HG03571 (cell line): ENCODE data around the gene IGSF3.
"Not testable (repeated sequence)": the region's sequence is repeated elsewhere in the genome, so short reads cannot be mapped to it uniquely, and the experiment has no call there.

Experiments
- ATAC-seq: cut with Tn5 transposase; IDR thresholded peaks from one replicate; pipeline ENCODE4 v1.9.1; 2021; ENCODE audit not compliant: unreplicated experiment

IGSF3 gene

DNA sequence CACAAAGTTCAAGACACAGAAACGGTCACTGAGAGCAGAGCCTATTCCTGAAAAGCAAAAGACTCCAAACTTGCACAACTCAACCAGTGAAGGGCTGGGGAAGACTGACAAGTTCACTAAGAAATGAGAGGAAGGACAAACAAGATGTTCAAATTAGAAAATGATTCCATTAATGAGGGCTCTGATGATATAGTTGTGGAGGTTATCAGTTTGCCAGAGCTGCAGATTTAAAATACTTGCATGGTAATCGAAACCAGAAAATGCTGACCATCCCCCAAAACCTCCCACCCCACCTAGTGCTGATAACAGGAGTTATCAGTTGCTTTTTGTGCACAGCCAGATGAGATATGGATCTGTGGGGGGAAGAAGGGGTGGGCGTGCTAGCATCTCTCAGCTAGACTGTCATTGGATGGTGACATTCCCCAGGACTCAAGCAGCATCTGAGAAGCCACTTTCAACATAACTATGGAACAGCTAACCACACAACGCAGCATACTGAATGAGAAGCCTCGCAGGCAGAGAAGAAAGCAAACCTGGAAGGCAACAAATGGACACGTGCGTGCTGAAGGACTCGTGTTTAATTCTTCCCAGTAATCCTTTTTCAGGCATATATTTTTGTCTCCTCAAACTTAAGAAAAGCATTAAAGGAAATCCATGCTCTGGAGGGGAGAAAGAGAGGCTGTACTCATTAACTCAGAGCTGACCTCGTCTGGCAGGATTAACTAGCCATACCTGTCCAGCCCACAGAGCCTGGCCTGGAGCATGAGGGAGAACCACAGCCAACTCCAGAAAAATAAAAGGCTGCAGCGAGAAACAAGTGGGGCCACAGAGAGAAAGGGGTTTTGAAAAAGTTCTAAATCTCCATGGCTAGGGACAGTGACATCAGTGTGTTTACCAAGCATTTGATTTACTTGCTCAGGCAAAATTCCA, 35.3 kb downstream of the IGSF3 start:
- ATAC-seq = not testable (repeated sequence)

DNA sequence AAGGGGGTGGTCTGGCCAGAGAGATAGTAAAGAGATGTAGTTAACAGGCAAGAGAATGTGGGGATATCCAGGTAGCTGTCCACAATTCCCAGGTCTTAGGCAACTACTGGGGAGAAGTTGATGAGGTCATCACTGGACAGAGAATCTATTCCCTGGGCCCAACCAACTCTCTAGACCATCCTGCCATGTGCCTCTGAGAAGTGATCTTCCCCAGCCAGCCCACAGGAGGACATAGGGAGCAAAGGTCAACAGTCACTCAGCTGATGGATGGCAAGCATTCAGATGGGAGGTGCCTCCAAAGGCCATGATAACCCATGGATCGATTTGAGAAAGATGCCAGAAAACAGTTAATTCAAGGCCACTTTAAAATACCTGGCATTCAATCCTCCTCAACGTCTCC, 36.0 kb downstream of the IGSF3 start:
- ATAC-seq = not testable (repeated sequence)

DNA sequence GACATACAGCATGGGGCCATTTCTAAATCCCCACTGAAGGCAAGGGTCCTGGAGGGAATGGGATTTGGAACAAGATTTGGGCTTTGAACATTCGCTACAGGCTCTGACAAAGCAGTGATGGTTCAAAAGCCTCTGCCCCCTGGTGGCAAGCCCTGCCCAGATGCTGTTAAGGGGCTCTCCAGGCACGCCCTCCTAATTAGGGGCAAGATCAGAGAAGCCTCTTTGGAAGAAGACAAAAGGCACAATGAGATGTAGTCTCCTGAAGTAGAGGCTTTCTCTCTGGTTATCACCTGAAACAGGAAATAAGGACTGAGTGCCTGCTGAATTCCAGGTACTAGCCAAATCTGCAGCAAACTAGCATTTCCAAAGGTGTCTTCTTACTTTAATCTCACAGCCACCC, 37.5 kb downstream of the IGSF3 start:
- ATAC-seq = not testable (repeated sequence)

DNA sequence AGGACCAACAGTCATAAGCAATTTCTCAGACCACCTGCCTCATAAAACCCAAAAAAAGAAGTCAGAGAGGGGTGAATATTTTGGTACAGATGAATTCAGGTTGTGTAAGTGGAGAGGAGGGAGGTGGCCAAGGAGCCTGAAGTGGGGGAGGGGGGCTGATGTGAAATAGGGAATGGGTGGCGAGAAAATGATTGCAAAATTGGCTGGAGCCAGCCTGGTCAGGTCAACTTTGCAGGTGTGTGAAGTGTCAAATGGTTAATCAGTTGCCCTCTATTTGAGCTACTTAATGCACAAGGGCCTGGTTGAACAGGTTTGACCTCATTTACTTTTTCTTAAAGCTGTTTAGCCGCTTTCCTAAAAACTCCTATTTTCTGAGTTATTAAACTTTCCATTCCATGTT, 38.1 kb downstream of the IGSF3 start:
- ATAC-seq = not testable (repeated sequence)

DNA sequence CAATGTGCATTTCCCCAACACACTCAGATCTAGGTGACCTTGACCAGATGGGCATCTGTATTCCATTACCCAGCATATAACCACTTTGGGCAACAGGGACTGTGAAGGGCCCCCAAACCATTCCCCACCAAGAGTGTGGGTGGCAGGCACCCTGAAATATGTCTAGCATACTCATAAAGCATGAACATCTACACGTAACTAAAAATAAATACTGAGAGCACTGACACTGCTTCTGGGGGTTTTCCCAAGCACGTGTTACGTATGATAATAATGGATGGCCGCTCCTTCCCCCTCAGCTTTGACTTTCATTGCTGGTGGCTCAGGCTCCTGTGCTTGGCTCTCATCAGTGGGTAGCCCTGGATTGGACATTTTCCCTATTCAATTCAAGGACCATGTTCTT, 39.1 kb downstream of the IGSF3 start:
- no peak for ATAC-seq

DNA sequence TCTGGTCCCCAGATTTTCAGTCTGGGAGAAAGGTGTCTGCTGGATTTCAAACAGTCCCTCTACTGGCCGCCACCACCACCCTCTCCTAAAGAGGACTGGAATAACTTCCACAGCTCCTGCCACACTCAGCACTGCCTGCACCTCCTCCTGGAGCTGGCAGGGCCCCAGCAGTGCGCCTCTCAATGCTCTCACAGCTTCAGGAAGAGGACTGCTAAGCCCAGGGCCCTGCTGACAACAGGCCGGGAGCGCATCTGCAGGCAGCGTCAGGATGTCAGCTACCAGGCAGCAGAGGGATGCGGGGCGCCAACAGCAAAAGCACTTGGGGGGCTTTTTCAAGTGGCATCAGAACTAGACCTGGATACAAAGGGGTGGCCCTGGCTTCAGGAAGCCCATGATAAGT, 40.2 kb downstream of the IGSF3 start:
- not testable (repeated sequence) for ATAC-seq

DNA sequence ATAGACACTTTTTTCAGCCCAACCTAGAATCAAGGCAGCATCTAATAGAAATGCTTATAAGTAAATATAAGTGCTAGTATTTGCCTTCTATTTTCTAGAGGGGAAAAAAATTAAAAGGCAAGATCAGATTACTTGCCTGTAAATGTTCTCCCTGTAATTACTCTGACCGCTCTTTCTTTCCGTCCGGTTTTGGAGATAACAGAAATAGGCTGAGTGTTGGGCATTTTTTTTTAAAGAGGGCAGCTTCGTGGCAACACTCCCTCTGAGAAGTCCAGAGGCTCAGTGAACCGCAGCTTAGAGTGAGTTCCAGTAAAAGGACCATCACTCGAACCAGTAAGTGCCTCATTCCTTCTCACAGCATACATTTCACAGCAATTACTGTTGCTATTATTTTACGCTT, 40.6 kb downstream of the IGSF3 start:
- ATAC-seq = not testable (repeated sequence)

DNA sequence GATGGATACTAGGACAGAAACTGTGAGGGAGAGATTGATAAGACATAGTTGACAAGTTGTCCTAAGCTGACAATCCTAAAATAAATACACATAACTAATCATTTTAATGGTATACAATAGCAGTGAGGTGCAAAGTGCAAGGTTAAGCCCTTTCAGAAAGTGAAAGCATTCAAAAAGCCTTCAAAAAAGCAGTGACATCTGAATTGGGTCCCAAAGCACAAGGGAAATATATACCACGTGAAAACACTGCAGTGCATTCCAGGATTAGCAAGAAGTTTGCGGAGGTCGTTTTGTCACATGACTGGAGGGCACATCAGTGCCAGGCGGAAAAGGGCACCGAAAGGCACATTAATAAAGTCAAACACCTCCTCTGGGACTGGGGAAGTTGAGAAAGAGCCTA, 42.4 kb downstream of the IGSF3 start:
- ATAC-seq = not testable (repeated sequence)

DNA sequence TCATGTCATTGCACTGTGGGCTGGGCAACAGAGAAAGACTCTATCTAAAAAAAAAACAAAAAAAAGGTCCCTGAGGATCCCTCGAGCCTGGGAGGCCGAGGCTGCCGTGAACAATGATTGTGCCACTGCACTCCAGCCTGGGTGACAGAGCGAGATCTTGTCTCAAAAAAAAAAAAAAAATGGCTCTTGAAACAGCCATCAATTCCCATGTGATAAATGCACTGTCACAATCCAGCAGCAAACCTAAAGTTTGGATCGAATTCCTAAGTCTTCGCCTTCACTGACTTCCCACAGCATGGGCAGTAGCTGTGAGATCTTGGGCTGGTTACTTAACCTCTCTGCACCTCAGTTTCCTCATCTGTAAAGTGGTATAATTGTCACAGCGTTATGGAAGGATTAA, 43.5 kb downstream of the IGSF3 start:
- ATAC-seq = no peak

DNA sequence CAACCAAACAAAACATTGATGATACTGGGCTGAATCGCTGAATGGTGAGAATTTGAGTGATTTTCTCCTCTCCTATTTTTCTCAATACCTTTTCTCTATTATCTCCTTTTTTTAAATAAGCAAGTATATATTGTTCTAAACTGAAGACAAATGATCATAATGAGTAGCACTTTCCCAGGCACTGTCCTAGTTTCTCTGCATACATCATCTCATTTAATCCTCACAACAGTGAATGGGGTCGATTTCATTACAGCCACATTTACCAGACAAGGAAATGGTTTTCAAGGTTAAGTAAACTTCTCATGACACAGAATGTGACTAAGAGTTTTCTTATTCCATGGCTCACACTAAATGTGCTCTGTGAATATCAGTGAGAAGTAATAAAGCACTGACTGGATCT, 45.0 kb downstream of the IGSF3 start:
- ATAC-seq = not testable (repeated sequence)

DNA sequence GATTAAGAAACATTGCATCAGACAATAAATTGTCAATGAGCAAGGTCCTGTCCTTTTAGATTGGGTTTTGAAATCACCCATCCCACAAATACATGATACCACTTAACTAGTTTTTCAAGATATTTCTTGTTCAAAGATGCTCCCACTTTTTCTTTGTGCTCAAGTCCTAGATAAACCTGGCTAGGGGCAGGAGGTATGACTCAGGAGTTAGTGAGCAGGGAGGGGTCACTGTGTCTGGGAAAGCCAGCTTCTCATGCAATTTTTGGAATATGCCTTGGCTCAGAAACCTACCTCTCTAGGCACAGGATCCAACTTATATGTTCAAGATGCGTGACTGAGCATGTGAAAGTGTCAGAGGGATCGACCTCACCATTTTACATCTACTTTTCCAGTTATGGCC, 45.8 kb downstream of the IGSF3 start:
- not testable (repeated sequence) for ATAC-seq

DNA sequence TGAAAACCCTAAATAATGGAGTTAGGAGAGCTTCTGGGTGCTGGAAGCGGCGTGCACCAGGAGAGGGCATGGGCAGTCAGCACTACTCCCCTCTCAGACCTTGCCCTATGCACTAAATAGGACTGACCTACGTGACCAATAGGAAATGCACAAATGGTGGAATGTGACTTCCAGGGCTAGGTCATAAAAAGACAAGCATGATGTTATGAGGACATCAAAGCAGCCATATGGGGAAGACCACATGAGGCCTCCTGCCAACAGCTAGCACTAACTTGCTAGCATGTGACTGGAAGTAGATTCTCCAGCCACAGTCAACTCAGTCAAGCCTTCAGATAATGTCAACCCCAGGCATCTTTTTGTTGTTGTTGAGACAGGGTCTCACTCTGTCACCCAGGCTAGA, 47.1 kb downstream of the IGSF3 start:
- ATAC-seq = not testable (repeated sequence)

DNA sequence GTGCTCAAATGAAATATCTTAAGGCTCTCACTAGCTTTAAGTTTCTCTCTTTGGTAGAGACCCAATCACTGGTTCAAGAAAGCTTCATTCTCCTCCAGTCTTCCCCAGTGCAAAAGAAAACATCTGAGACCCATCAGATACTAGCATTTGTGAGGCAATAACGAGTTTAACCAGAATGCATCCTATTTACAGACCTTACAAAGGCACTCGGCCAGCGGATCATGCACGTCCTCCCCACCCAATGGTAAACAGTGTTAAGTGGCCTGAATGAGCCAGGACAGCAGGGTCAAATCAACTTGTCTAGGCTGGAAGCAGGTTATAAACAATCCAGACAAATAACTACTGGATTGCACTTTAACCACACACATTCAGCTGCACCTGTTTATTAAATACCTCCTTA, 48.4 kb downstream of the IGSF3 start:
- ATAC-seq = not testable (repeated sequence)

DNA sequence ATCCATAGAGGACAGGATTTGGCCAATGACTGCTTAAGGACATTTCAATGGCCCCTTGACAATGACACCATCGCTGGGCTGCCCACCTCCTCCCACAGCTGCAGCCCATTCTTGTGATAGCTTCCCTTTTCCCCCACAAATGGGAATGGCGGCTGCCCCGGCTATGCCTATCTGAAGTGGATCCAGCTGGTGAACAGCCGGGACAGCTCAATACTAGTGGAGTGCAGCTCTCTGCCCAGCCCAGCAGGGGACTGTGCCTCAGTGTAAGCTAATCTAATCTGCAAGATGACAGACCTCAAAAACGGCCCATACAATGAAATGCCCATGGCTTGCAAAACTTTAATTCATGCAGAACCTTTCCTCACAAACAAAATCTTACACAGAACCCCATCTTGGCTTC, 49.7 kb downstream of the IGSF3 start:
- not testable (repeated sequence) for ATAC-seq

DNA sequence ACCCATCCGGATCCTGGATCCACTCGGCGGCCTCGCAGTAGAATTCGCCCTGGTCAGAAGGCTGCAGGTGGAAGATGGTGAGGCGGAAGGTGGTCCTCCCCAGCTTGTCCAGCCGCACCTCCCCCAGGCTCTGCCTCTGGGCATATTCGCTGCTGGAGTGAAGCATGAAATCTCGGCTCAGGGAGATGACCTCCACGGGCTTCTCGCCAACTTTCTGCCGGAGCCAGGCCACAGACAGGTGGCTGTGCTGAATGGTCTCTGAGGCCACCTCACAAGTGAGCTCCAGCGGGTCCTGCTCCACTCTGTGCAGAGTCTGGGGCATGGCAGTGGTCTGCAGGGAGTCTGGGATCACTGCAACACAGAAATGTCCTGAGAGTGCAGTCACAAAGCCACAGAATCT, 53.7 kb downstream of the IGSF3 start:
- not testable (repeated sequence) for ATAC-seq

DNA sequence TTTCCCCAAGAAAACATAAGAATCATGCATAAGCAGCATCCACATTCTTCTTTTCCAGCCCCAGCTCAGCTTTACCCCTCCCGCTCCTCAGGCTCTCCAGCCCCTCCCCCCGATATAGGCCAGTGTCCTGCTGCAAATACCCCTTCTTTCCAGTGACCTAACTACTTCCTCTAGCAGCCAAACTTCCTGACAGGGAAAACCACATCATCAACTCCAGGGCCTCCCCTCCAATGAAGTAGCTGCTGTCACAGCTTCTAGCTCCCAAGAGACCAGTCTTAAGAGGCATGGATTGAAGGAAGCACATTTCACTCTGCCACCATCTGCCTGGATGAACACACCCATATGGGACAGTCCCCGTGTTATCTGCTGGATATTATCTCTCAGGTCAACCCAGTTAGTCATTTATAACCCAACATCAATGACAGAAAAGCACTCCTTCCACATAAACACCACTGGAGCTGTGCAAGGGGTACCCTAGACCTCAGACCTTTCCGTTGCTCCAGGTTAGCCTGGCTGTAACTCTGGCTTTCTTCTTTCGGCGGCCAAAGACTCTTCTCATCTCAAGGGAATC, 57.6 kb downstream of the IGSF3 start:
- not testable (repeated sequence) for ATAC-seq

DNA sequence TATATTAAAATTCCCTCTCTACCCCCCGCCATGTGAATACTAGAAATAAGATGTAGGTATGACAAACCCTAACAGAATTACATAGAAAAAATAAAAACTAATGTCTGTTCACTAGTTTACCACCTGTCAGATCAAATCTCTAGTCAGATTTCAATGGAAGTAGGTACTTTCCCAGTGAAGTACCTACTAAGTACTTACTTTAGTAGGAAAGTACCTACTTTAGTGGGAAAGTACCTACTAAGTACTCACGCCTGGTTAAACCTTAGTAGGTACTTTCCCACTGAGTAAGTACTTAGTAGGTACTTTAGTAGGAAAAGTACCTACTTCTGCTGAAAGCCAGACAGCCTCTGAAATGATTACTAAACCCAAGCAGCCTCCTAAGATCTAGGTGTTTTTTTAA, 58.7 kb downstream of the IGSF3 start:
- not testable (repeated sequence) for ATAC-seq

DNA sequence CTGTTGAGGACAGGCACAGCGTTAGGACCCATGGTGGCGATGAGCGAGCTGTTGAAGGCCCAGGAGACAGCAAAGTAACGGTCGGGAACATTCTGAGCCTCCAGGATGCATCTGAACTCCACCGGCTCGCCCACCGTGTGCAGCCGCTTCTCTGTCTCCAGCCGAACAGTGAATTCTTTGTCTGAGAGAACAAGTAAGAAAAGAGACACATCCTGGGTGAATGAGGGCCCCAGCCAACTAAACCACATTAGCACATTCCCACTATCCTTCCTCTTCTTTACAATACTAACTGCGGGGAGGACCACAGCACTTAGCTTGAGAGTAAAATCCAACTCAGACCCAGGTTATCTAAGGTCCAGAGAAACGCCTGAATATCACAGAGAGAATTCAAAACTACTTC, 59.4 kb downstream of the IGSF3 start:
- not testable (repeated sequence) for ATAC-seq

DNA sequence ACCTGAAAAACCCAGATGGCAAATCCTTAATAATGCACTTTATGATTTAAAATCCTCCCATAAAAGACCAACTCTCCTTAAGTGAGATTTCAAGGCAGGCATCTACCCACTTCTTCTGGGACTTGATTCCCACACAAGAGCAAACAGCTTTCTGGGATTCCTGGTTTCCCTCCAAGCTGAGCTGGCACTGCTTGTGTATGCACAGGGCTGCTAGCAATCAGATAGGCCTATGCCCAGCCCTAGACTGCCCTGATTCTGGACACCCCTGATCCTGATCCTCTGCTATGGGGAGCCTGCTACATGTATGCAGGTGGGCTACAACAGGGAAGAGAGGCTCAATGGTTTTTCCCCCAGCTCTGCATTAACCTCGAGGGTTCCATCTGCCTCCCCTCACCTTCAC, 60.1 kb downstream of the IGSF3 start:
- not testable (repeated sequence) for ATAC-seq

DNA sequence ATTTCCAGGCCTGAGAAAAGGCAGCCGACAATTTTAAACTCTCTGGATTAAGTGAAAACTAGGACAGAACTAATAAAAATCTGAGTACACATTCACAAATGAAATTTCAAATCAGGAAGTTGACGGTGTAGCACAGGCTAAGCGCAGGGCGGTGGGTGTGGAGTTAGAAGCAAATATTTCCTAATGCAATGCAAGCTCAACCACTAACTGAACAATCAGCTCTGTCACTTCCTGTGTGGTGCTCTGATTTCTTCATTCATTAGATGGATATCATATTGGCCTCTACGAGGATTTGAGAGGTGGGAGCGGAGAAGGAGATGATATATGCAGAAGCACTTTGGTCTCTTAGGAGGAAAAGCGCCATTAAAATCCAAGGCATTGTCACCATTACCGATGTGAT, 61.5 kb downstream of the IGSF3 start:
- ATAC-seq = not testable (repeated sequence)

DNA sequence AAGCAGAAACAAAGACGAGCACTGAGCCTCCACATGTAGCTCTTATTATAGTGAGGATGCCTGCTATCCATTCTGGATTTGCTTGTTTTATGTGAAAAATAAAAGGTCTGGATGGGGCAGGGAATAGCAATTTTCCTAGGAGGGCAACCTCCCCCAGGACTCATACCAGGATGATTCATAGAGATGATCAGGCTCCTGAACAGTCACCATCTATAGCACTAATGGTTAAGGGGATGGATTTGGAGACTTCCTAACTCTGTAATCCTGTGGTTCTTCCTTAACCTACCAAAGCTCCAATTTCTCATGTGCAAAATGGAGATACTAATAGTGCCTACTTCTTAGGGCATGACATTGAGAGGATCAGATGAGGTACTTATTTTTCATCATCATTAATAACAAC, 62.2 kb downstream of the IGSF3 start:
- no peak for ATAC-seq

DNA sequence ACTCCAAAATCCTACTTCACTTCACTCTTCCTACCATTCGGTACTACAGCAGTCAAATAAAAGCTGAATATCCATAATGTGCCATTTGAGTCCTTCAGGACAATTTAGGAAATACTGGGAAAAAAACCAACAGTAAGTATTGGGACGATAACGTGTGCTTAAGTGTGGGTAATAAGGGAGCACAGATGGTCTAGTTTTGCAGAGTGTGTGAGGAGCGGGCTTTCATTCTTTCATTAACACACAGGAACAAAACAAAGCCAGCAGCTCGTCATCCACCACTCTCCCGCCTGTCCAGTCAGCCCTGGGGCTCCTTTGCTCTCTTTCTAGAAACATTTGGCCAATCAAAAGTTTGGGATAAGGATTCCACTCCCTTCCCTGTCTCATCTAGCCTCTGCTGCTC, 63.1 kb downstream of the IGSF3 start:
- not testable (repeated sequence) for ATAC-seq
